B cell (primary cell): Measurements from ENCODE around the gene TBC1D25. TPM values are rescaled to one million over a fixed set of nuclear protein-coding genes. Genes with fewer than 3 reads are reported as not detected.

ENCODE experiments used
- ATAC-seq: fragments of 200-7000 bp; cut with Tn5 transposase; one replicate; pipeline ENCODE4 v1.10.0; 2021; ENCODE audit warnings: low read depth, mild to moderate bottlenecking, moderate number of reproducible peaks, moderate library complexity
- CTCF ChIA-PET: fragments of 350-600 bp; sonication (Branson Sonifier 250); formaldehyde crosslinking; loops from one replicate; lab custom pipeline; 2021; ENCODE audit warnings: antibody characterized with exemption, inconsistent platforms; lab: Charles Lee
- POLR2A ChIA-PET: fragments of 350-600 bp; sonication (Branson Sonifier 250); formaldehyde crosslinking; loops from one replicate; lab custom pipeline; 2021; ENCODE audit warnings: antibody characterized with exemption; lab: Charles Lee
- DNase-seq: peaks from one replicate; pipeline ENCODE4 v3.0.0; 2013
- H2AFZ ChIP-seq: 2 replicates; pipeline ENCODE4 v1.6.1; 2012; ENCODE audit warnings: mild to moderate bottlenecking, low read depth, low read length; ENCODE audit not compliant: insufficient read depth, poor library complexity, severe bottlenecking
- H3K27ac ChIP-seq, 2 donors: 1 replicate in 1 of 2; 2 replicates in 1 of 2; pipeline ENCODE4 v1.5.1; 2012 to 2013; ENCODE audit warnings: low read length in 2 of 2, mild to moderate bottlenecking in 2 of 2, moderate library complexity in 1 of 2
- H3K27me3 ChIP-seq, 4 experiments: fragments of 200-600 bp in 1 of 4; sonication (generic) in 1 of 4; replicated peaks in 1 of 4; 1 replicate in 2 of 4; 2 replicates in 2 of 4; pipeline versions ENCODE4 v1.6.1 to v1.7.0; 2013 to 2016; ENCODE audit warnings: low read length in 3 of 4, mild to moderate bottlenecking in 2 of 4, mixed read lengths in 1 of 4, moderate library complexity in 1 of 4; ENCODE audit not compliant: insufficient read depth in 4 of 4, control insufficient read depth in 3 of 4; ENCODE audit errors: control extremely low read depth in 1 of 4
- H3K36me3 ChIP-seq, 2 experiments: replicated peaks in 1 of 2; 1 replicate in 1 of 2; 2 replicates in 1 of 2; pipeline versions ENCODE4 v1.6.1 to v1.7.1; 2013; ENCODE audit warnings: low read length in 1 of 2; ENCODE audit not compliant: insufficient read depth in 2 of 2, control insufficient read depth in 1 of 2; ENCODE audit errors: control extremely low read depth in 1 of 2, extremely low read depth in 1 of 2
- H3K4me1 ChIP-seq, 2 donors: fragments of 200-600 bp in 1 of 2; sonication (generic) in 1 of 2; 1 replicate in 1 of 2; 2 replicates in 1 of 2; pipeline versions ENCODE4 v1.5.1 to v1.6.1; 2013 to 2017; ENCODE audit warnings: low read length in 2 of 2; ENCODE audit not compliant: control insufficient read depth in 2 of 2, insufficient read depth in 2 of 2
- H3K4me2 ChIP-seq: replicated peaks from 2 replicates; pipeline ENCODE3; 2012; ENCODE audit warnings: mild to moderate bottlenecking, low read depth, low read length; ENCODE audit not compliant: poor library complexity, severe bottlenecking
- H3K4me3 ChIP-seq, 5 experiments: fragments of 200-600 bp in 1 of 5; sonication (generic) in 1 of 5; 1 replicate in 3 of 5; 2 replicates in 2 of 5; pipeline versions ENCODE4 v1.5.1 to v1.7.0; 2011 to 2016; ENCODE audit warnings: low read length in 4 of 5, mild to moderate bottlenecking in 4 of 5, low read depth in 2 of 5, control low read depth in 1 of 5, moderate library complexity in 1 of 5; ENCODE audit not compliant: insufficient read depth in 1 of 5; ENCODE audit errors: control extremely low read depth in 1 of 5, extremely low read depth in 1 of 5
- H3K79me2 ChIP-seq: fragments of 200-600 bp; sonication (generic); one replicate; pipeline ENCODE4 v1.6.0; 2016; ENCODE audit warnings: low read length; ENCODE audit not compliant: control insufficient read depth, insufficient read depth
- H3K9ac ChIP-seq: fragments of 200-600 bp; sonication (generic); 2 replicates; pipeline ENCODE4 v1.6.1; 2017; ENCODE audit warnings: mild to moderate bottlenecking, low read length, moderate library complexity
- H3K9me3 ChIP-seq, 3 donors: one replicate each; pipeline versions ENCODE4 v1.6.1 to v1.7.1; 2013; ENCODE audit warnings: low read length in 2 of 3; ENCODE audit not compliant: control insufficient read depth in 2 of 3, insufficient read depth in 1 of 3; ENCODE audit errors: control extremely low read depth in 1 of 3
- H4K20me1 ChIP-seq: 2 replicates; pipeline ENCODE4 v1.6.0; 2012; ENCODE audit warnings: mild to moderate bottlenecking, low read length; ENCODE audit not compliant: insufficient read depth, control insufficient read depth, poor library complexity, severe bottlenecking
- H3K27ac Mint-ChIP-seq: one replicate; pipeline ENCODE4 v1.8.0; 2021; ENCODE audit warnings: mixed read lengths
- H3K27me3 Mint-ChIP-seq: one replicate; pipeline ENCODE4 v1.8.0; 2021; ENCODE audit warnings: mixed read lengths
- H3K4me1 Mint-ChIP-seq: one replicate; pipeline ENCODE4 v1.8.0; 2021; ENCODE audit warnings: mixed read lengths
- H3K4me3 Mint-ChIP-seq: one replicate; pipeline ENCODE4 v1.8.0; 2021; ENCODE audit warnings: mixed read lengths
- H3K9me3 Mint-ChIP-seq: one replicate; pipeline ENCODE4 v1.8.0; 2022; ENCODE audit warnings: mixed read lengths; ENCODE audit not compliant: insufficient read depth
- EZH2 ChIP-seq: IDR thresholded peaks from 2 replicates; pipeline ENCODE4 v1.6.1; 2012; ENCODE audit warnings: borderline replicate concordance, low read depth, mild to moderate bottlenecking, moderate library complexity, low read length; ENCODE audit not compliant: insufficient read depth, poor library complexity, severe bottlenecking
- WGBS: methylation state at CpG from one replicate; pipeline ENCODE4 v1.1.5; 2013; ENCODE audit warnings: missing lambda C conversion rate; ENCODE audit not compliant: insufficient coverage; 5-methylcytosine and 5-hydroxymethylcytosine counted together
- intact Hi-C: fragments of 100-400 bp; cut with micrococcal nuclease; formaldehyde crosslinking; loops from one replicate; pipeline ENCODE4 v1.10.0; 2022
- polyA plus RNA-seq: library from polyadenylated mRNA; depleted of rRNA; stranded (reverse); fragments of >200 nt; gene quantifications from 2 replicates; pipeline ENCODE4 v1.2.3, GENCODE V29; 2012
- total RNA-seq, 2 donors: library from RNA; stranded (reverse); fragments of 120-200 nt in 1 of 2; gene quantifications; 1 replicate in 1 of 2; 2 replicates in 1 of 2; pipeline versions ENCODE4 v1.2.3 to v1.2.4, GENCODE V29; 2013 to 2022
- TF ChIP-seq, protein P1 (sequence below): fragments of 200-600 bp; IDR thresholded peaks from one replicate; pipeline ENCODE4 v1.8.0; 2022; ENCODE audit warnings: antibody characterized with exemption, mild to moderate bottlenecking

The TBC1D25 gene
- total and polyA plus RNA-seq, 2 donors (not counting 1 experiment from before 2014, with no cell fraction given) = 24.6 to 31.5 TPM

DNA sequence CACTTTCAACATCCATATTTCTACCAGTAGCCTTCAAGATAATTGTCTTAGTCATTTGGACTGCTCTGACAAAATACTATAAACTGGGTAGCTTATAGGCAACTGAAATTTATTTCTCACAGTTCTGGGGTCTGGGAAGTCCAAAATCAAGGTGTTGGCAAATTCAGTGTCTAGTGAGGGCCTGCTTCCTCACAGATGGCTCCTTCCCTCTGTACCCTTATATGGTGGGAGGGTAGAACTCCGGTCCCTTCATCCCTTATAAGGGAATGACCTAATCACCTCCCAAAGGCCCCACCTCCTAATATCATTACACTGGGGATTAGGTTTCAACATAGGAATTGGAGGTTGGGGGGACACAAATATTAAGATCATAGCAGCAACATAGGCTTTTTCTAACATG lies 7.4 kb upstream of the TBC1D25 start:
- no CpG with 5 or more reads among the region's 1 CpG for WGBS
- Mint-ChIP-seq H3K27ac (no peak overlapping the region), H3K4me1 (no peaks in the 10 kb centered on the region), H3K27me3 (no peaks in the 10 kb centered on the region), H3K4me3 (no peak overlapping the region), H3K9me3 (no peaks in the 10 kb centered on the region)
- H3K4me3 ChIP-seq = no peak overlapping the region
- no peak overlapping the region for H3K9ac ChIP-seq
- ChIA-PET POLR2A (no interaction called here), CTCF (no interaction called here)
- H3K4me1 ChIP-seq = no peaks in the 10 kb centered on the region
- DNase-seq = no peak
- intact Hi-C loops = no loop called here
- no peak for ATAC-seq
- TF ChIP-seq, protein P1, sequence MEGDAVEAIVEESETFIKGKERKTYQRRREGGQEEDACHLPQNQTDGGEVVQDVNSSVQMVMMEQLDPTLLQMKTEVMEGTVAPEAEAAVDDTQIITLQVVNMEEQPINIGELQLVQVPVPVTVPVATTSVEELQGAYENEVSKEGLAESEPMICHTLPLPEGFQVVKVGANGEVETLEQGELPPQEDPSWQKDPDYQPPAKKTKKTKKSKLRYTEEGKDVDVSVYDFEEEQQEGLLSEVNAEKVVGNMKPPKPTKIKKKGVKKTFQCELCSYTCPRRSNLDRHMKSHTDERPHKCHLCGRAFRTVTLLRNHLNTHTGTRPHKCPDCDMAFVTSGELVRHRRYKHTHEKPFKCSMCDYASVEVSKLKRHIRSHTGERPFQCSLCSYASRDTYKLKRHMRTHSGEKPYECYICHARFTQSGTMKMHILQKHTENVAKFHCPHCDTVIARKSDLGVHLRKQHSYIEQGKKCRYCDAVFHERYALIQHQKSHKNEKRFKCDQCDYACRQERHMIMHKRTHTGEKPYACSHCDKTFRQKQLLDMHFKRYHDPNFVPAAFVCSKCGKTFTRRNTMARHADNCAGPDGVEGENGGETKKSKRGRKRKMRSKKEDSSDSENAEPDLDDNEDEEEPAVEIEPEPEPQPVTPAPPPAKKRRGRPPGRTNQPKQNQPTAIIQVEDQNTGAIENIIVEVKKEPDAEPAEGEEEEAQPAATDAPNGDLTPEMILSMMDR = no peak
- no peak for TF ChIP-seq EZH2
- H3K4me2 ChIP-seq = no peak overlapping the region
- no peaks in the 10 kb centered on the region for H3K79me2 ChIP-seq
- no peak overlapping the region for H3K27ac ChIP-seq
- H4K20me1 ChIP-seq = no peaks in the 10 kb centered on the region
- peaks cover 0 to 9% of the 10 kb centered on the region in 2 experiments for H3K36me3 ChIP-seq
- no peaks in the 10 kb centered on the region for H3K27me3 ChIP-seq
- H3K9me3 ChIP-seq = no peaks in the 10 kb centered on the region
- no peak overlapping the region for H2AFZ ChIP-seq

DNA sequence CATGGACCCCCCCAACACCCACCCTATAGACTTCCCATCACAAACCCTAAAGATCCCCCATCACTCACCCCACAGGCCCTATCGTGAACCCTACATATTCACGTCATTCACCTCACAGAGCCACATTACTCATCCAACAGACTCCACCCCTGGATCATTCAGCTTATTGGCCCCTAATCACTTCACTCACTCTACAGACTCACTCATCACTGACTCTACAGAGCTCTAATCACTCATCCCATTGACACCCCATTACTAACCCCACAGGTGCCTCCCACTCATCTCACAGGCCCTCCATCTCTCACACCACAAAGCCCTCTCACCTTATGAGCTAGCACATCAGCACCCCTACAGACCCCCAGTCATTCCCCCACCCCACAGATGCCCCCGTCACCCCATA lies 6.3 kb upstream of the TBC1D25 start:
- Histone ChIP-seq H3K27ac (no peak overlapping the region), H4K20me1 (no peaks in the 10 kb centered on the region), H3K27me3 (no peaks in the 10 kb centered on the region), H2AFZ (no peak overlapping the region), H3K79me2 (no peaks in the 10 kb centered on the region), H3K9me3 (no peaks in the 10 kb centered on the region), H3K36me3 (peaks cover 0 to 2% of the 10 kb centered on the region in 2 experiments), H3K9ac (no peak overlapping the region), H3K4me1 (no peaks in the 10 kb centered on the region), H3K4me2 (no peak overlapping the region), H3K4me3 (no peak overlapping the region)
- TF ChIP-seq EZH2 = no peak
- TF ChIP-seq, protein P1 = no peak
- WGBS = 92% methylated on average over 2 of the region's 3 CpGs
- CTCF ChIA-PET = no interaction called here
- Mint-ChIP-seq H3K9me3 (no peaks in the 10 kb centered on the region), H3K27ac (no peak overlapping the region), H3K4me3 (no peak overlapping the region), H3K27me3 (no peaks in the 10 kb centered on the region), H3K4me1 (no peaks in the 10 kb centered on the region)
- ATAC-seq (no peak), DNase-seq (no peak)
- intact Hi-C loops = no loop called here
- POLR2A ChIA-PET = no interaction called here
